ENCODE measurements around the gene AKR1B1.

Gene AKR1B1

DNA sequence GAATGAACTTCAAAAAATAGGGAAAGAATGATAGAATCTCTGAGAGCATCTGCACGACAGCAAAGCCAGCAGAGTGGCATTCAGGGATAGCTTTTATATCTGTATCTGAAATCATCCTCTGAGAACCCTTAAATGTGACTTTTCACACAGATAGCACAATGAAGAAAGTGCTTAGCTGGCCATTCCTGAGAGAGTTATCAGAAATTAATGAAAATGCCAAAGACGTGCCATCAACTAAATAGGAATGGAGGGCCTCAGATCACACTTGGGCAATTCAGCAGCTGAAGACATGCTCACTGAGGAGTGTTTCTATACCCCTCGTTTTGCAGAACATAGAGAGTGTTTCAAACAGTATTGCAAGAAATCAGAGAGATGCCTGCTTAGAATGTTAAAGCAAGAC is 51.6 kb downstream of the AKR1B1 start (continued):
- TF ChIP-seq SCRT2 (tag by site-specific recombination; IDR thresholded peaks at IDR 0.05) (no peak), ZNF514 (tag by site-specific recombination; IDR thresholded peaks at IDR 0.05) (no peak), ZNF600 (tag by site-specific recombination; IDR thresholded peaks at IDR 0.05) (no peak), OSR2 (tag by site-specific recombination; IDR thresholded peaks at IDR 0.05) (no peak), ZNF596 (tag by site-specific recombination; IDR thresholded peaks at IDR 0.05) (no peak)
- TF ChIP-seq, protein P1, sequence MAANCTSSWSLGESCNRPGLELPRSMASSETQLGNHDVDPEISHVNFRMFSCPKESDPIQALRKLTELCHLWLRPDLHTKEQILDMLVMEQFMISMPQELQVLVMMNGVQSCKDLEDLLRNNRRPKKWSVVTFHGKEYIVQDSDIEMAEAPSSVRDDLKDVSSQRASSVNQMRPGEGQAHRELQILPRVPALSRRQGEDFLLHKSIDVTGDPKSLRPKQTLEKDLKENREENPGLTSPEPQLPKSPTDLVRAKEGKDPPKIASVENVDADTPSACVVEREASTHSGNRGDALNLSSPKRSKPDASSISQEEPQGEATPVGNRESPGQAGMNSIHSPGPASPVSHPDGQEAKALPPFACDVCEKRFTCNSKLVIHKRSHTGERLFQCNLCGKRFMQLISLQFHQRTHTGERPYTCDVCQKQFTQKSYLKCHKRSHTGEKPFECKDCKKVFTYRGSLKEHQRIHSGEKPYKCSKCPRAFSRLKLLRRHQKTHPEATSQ (tag by site-specific recombination; IDR thresholded peaks at IDR 0.05): no peak
- TF ChIP-seq, protein P2, sequence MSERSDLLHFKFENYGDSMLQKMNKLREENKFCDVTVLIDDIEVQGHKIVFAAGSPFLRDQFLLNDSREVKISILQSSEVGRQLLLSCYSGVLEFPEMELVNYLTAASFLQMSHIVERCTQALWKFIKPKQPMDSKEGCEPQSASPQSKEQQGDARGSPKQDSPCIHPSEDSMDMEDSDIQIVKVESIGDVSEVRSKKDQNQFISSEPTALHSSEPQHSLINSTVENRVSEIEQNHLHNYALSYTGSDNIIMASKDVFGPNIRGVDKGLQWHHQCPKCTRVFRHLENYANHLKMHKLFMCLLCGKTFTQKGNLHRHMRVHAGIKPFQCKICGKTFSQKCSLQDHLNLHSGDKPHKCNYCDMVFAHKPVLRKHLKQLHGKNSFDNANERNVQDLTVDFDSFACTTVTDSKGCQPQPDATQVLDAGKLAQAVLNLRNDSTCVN (tag by site-specific recombination; optimal IDR thresholded peaks at IDR 0.05): no peak

DNA sequence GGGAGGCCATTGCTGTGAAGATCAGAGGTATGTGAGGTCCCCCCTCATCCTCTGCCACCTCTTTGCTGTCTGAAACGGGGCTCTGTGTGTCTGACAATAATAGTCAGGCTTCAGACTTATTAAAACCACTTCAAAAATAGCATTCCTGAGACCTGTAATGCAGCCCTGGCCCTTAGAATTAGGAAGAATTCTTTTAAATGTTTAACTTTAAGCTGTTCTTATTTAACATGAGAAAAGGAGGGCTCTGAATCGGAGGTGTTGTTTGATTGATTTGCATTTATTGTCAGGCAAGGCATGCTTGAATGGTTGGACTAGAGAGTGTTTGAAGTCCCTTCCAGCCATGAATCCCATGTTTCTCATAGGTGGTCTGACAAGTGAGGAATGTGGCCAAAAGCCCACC is 52.5 kb downstream of the AKR1B1 start:
- no peak overlapping the region for H3K27ac ChIP-seq (ENCODE audit: extremely low read depth, low read depth, low read length)
- ChIA-PET CTCF (interaction anchor here (0.6 kb wide), 1 partner anchor 1522 kb away, joined by 3 read pairs; no protein-coding TSS in a partner anchor), POLR2A (interaction anchor here (0.5 kb wide), 1 partner anchor 280 kb away, joined by 8 read pairs; no protein-coding TSS in a partner anchor)

DNA sequence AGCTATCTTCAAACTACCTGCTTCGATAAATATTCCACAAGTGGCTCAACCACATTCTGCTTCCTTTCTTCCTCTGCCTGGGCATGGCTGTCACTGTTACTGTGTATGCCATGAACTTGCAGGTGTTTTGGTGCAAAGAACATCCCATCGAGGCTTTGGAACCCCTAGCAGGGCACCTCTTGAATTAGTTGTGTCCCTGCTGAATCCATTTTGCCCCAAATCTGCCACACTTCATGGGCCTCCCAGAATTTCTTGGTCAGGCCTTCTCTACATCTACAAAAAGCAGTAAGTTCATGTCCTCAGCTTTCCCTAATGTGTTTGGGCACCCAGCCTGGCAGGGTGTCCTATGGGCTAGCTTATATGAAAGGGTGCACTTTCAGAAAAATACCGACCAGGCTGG is 53.6 kb downstream of the AKR1B1 start:
- no peak overlapping the region for H3K4me3 ChIP-seq (ENCODE audit: low read depth, low read length)
- CTCF ChIA-PET: no interaction called here
- no peak overlapping the region for H3K27ac ChIP-seq (ENCODE audit: extremely low read depth, low read depth, low read length)
- H3K36me3 ChIP-seq (ENCODE audit: control insufficient read depth in 2 of 2, insufficient read depth in 1 of 2, low read length in 2 of 2): no peaks in the 10 kb centered on the region
- POLR2A ChIA-PET: no interaction called here
- H3K9me3 ChIP-seq (ENCODE audit: control insufficient read depth, insufficient read depth, low read depth, low read length): no peaks in the 10 kb centered on the region
- H3K4me1 ChIP-seq (ENCODE audit: control insufficient read depth, insufficient read depth, low read length): no peaks in the 10 kb centered on the region
- no peak for TF ChIP-seq MEIS1 (CRISPR knock-in tag; IDR thresholded peaks at IDR 0.05; ENCODE audit: borderline replicate concordance)
- TF ChIP-seq, protein P3, sequence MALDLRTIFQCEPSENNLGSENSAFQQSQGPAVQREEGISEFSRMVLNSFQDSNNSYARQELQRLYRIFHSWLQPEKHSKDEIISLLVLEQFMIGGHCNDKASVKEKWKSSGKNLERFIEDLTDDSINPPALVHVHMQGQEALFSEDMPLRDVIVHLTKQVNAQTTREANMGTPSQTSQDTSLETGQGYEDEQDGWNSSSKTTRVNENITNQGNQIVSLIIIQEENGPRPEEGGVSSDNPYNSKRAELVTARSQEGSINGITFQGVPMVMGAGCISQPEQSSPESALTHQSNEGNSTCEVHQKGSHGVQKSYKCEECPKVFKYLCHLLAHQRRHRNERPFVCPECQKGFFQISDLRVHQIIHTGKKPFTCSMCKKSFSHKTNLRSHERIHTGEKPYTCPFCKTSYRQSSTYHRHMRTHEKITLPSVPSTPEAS (tag by site-specific recombination; IDR thresholded peaks at IDR 0.05): no peak
- no peak for TF ChIP-seq ZNF248 (tag by site-specific recombination; IDR thresholded peaks at IDR 0.05)
- no peak for TF ChIP-seq ZNF514 (tag by site-specific recombination; IDR thresholded peaks at IDR 0.05)
- no peak for TF ChIP-seq BCL11B (tag by site-specific recombination; IDR thresholded peaks at IDR 0.05; ENCODE audit: low read depth)
- no peak for TF ChIP-seq ZNF341 (tag by site-specific recombination; IDR thresholded peaks at IDR 0.05; ENCODE audit: low read depth)
- TF ChIP-seq, protein P4, sequence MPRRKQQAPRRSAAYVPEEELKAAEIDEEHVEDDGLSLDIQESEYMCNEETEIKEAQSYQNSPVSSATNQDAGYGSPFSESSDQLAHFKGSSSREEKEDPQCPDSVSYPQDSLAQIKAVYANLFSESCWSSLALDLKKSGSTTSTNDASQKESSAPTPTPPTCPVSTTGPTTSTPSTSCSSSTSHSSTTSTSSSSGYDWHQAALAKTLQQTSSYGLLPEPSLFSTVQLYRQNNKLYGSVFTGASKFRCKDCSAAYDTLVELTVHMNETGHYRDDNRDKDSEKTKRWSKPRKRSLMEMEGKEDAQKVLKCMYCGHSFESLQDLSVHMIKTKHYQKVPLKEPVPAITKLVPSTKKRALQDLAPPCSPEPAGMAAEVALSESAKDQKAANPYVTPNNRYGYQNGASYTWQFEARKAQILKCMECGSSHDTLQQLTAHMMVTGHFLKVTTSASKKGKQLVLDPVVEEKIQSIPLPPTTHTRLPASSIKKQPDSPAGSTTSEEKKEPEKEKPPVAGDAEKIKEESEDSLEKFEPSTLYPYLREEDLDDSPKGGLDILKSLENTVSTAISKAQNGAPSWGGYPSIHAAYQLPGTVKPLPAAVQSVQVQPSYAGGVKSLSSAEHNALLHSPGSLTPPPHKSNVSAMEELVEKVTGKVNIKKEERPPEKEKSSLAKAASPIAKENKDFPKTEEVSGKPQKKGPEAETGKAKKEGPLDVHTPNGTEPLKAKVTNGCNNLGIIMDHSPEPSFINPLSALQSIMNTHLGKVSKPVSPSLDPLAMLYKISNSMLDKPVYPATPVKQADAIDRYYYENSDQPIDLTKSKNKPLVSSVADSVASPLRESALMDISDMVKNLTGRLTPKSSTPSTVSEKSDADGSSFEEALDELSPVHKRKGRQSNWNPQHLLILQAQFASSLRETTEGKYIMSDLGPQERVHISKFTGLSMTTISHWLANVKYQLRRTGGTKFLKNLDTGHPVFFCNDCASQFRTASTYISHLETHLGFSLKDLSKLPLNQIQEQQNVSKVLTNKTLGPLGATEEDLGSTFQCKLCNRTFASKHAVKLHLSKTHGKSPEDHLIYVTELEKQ (tag by site-specific recombination; IDR thresholded peaks at IDR 0.05; ENCODE audit: borderline replicate concordance): no peak
- TF ChIP-seq, protein P5, sequence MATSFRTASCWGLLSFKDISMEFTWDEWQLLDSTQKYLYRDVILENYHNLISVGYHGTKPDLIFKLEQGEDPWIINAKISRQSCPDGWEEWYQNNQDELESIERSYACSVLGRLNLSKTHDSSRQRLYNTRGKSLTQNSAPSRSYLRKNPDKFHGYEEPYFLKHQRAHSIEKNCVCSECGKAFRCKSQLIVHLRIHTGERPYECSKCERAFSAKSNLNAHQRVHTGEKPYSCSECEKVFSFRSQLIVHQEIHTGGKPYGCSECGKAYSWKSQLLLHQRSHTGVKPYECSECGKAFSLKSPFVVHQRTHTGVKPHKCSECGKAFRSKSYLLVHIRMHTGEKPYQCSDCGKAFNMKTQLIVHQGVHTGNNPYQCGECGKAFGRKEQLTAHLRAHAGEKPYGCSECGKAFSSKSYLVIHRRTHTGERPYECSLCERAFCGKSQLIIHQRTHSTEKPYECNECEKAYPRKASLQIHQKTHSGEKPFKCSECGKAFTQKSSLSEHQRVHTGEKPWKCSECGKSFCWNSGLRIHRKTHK (tag by site-specific recombination; IDR thresholded peaks at IDR 0.05): no peak
- no peak for TF ChIP-seq ZNF561 (tag by site-specific recombination; IDR thresholded peaks at IDR 0.05; ENCODE audit: borderline replicate concordance)
- TF ChIP-seq, protein P6, sequence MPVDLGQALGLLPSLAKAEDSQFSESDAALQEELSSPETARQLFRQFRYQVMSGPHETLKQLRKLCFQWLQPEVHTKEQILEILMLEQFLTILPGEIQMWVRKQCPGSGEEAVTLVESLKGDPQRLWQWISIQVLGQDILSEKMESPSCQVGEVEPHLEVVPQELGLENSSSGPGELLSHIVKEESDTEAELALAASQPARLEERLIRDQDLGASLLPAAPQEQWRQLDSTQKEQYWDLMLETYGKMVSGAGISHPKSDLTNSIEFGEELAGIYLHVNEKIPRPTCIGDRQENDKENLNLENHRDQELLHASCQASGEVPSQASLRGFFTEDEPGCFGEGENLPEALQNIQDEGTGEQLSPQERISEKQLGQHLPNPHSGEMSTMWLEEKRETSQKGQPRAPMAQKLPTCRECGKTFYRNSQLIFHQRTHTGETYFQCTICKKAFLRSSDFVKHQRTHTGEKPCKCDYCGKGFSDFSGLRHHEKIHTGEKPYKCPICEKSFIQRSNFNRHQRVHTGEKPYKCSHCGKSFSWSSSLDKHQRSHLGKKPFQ (tag by site-specific recombination; IDR thresholded peaks at IDR 0.05): no peak
- TF ChIP-seq TCF7L2 (IDR thresholded peaks at IDR 0.05; ENCODE audit: borderline replicate concordance, low read depth, low read length): no peak
- TF ChIP-seq, protein P7, sequence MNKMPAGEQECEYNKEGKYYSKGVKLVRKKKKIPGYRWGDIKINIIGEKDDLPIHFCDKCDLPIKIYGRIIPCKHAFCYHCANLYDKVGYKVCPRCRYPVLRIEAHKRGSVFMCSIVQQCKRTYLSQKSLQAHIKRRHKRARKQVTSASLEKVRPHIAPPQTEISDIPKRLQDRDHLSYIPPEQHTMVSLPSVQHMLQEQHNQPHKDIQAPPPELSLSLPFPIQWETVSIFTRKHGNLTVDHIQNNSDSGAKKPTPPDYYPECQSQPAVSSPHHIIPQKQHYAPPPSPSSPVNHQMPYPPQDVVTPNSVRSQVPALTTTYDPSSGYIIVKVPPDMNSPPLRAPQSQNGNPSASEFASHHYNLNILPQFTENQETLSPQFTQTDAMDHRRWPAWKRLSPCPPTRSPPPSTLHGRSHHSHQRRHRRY (tag by site-specific recombination; IDR thresholded peaks at IDR 0.05): no peak
- TF ChIP-seq, protein P8, sequence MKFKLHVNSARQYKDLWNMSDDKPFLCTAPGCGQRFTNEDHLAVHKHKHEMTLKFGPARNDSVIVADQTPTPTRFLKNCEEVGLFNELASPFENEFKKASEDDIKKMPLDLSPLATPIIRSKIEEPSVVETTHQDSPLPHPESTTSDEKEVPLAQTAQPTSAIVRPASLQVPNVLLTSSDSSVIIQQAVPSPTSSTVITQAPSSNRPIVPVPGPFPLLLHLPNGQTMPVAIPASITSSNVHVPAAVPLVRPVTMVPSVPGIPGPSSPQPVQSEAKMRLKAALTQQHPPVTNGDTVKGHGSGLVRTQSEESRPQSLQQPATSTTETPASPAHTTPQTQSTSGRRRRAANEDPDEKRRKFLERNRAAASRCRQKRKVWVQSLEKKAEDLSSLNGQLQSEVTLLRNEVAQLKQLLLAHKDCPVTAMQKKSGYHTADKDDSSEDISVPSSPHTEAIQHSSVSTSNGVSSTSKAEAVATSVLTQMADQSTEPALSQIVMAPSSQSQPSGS (tag by site-specific recombination; IDR thresholded peaks at IDR 0.05; ENCODE audit: low read depth): no peak

More for the DNA sequence above, 52.5 kb downstream of the AKR1B1 start:
- H3K9me3 ChIP-seq (ENCODE audit: control insufficient read depth, insufficient read depth, low read depth, low read length): no peaks in the 10 kb centered on the region
- TF ChIP-seq ZNF837 (tag by site-specific recombination; IDR thresholded peaks at IDR 0.05) (no peak), ZNF416 (tag by site-specific recombination; IDR thresholded peaks at IDR 0.05) (no peak)
- H3K4me3 ChIP-seq (ENCODE audit: low read depth, low read length): no peak overlapping the region
- no peaks in the 10 kb centered on the region for H3K4me1 ChIP-seq (ENCODE audit: control insufficient read depth, insufficient read depth, low read length)
- H3K36me3 ChIP-seq (ENCODE audit: control insufficient read depth in 2 of 2, insufficient read depth in 1 of 2, low read length in 2 of 2): no peaks in the 10 kb centered on the region
